Activated CD4-positive, alpha-beta T cell treated with anti-CD3 and anti-CD28 coated beads, Interleukin-2, amount 10 ng/mL, durations not matched to agents 7 days and 5 days (primary cell): ENCODE results near the gene SCARB2. TPM values are rescaled to one million over a fixed set of nuclear protein-coding genes. Genes with fewer than 3 reads are reported as not detected.
"Not testable (repeated sequence)": the region's sequence is repeated elsewhere in the genome, so short reads cannot be mapped to it uniquely, and the experiment has no call there.

ENCODE experiments used
- CTCF ChIA-PET: fragments of 350-600 bp; sonication (Branson Sonifier 250); formaldehyde crosslinking; loops from one replicate; lab custom pipeline; 2021; ENCODE audit warnings: antibody characterized with exemption; lab: Charles Lee
- POLR2A ChIA-PET: fragments of 350-600 bp; sonication (Branson Sonifier 250); formaldehyde crosslinking; loops from one replicate; lab custom pipeline; 2021; ENCODE audit warnings: antibody characterized with exemption; lab: Charles Lee
- DNase-seq: peaks from one replicate; pipeline ENCODE4 v3.0.0-alpha.2; 2020
- H3K27ac Mint-ChIP-seq: one replicate; pipeline ENCODE4 v1.8.0; 2021; ENCODE audit warnings: mild to moderate bottlenecking, moderate library complexity, mixed read lengths
- H3K27me3 Mint-ChIP-seq: one replicate; pipeline ENCODE4 v1.8.0; 2021; ENCODE audit warnings: mixed read lengths
- H3K36me3 Mint-ChIP-seq: one replicate; pipeline ENCODE4 v1.8.0; 2021; ENCODE audit warnings: low read depth, mixed read lengths
- H3K4me1 Mint-ChIP-seq: one replicate; pipeline ENCODE4 v1.8.0; 2021; ENCODE audit warnings: mixed read lengths
- H3K4me3 Mint-ChIP-seq: one replicate; pipeline ENCODE4 v1.8.0; 2021; ENCODE audit warnings: mild to moderate bottlenecking, moderate library complexity, mixed read lengths
- H3K9me3 Mint-ChIP-seq: one replicate; pipeline ENCODE4 v1.8.0; 2021; ENCODE audit warnings: mixed read lengths
- total RNA-seq, 2 experiments: library from RNA; stranded (reverse); gene quantifications; one replicate each; pipeline ENCODE4 v1.2.3, GENCODE V29; 2021

SCARB2 gene, protein sequence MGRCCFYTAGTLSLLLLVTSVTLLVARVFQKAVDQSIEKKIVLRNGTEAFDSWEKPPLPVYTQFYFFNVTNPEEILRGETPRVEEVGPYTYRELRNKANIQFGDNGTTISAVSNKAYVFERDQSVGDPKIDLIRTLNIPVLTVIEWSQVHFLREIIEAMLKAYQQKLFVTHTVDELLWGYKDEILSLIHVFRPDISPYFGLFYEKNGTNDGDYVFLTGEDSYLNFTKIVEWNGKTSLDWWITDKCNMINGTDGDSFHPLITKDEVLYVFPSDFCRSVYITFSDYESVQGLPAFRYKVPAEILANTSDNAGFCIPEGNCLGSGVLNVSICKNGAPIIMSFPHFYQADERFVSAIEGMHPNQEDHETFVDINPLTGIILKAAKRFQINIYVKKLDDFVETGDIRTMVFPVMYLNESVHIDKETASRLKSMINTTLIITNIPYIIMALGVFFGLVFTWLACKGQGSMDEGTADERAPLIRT
- 10 to 100 TPM; 17.0 to 17.8 TPM for total RNA-seq

DNA sequence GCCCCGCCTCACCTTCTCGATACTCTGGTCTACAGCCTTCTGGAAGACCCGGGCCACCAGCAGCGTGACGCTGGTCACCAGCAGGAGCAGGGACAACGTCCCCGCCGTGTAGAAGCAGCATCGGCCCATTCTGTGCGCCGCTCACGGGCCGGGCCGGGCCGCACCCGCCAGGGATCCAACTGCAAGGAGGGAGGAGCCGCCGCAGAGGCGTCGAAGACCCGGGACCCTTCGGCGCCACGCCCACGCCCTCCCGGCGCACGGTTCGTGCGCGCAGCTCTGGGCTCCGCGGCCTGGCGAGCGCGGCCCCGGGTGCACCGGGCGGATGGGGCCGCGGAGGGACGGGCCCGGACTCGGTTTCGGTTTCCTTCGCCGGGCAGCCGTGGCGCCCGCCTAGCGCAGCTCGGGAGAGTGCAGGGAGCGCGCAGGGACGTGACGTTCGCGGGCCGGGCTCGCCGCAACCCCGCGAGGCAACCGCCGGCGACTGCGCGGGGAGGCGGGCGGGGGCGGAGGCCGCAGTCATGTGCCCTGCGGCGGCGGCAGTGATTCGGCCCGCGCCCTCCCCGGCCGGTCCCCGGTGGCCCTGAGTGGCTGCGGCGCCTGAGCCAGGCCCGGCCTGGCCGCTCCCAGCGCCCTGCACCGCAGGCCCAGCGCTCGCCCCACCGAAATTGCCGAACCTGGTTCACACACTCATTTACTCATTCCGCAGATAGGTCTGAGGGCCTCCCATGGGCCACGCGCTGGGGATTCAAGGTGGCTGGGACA, at the start of gene SCARB2:
SCARB2 (minus strand) TSS at position 410 of the 762 bp plus-strand sequence; CDS start at position 129, 281 bp downstream.
- ChIA-PET CTCF (interaction anchor here (0.6 kb wide), 1 partner anchor 291 kb away, joined by 3 read pairs; no protein-coding TSS in a partner anchor), POLR2A (no interaction called here)
- peak within 1 kb of the TSS; percentile 81 for H3K4me3 Mint-ChIP-seq
- peak; percentile 67 for DNase-seq
- H3K27me3 Mint-ChIP-seq = no peaks in the 10 kb centered on the region
- H3K9me3 Mint-ChIP-seq = no peaks in the 10 kb centered on the region
- peaks cover 31% of the 10 kb centered on the region for H3K4me1 Mint-ChIP-seq
- H3K27ac Mint-ChIP-seq = peak within 1 kb of the TSS; percentile 93
- H3K36me3 Mint-ChIP-seq = peaks cover 1% of the 10 kb centered on the region

DNA sequence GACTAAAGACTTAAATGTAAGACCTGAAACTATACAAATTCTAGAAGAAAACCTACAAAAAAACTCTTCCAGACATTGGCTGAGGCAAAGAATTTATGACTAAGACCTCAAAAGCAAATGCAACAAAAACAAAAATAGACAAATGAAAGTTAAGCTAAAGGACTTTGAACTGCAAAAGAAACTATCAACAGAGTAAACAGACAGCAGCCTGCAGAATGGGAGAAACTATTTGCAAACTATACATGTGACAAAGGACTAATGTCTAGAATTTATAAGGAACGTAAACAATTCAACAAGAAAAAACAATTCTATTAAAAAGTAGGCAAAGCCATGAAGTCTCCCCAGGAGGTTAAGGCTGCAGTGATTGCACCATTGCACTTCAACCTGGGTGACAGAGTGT, 46.9 kb upstream of the SCARB2 start:
- H3K9me3 Mint-ChIP-seq = no peaks in the 10 kb centered on the region
- CTCF ChIA-PET = no interaction called here
- no peak for DNase-seq
- no peak overlapping the region for H3K27ac Mint-ChIP-seq
- H3K36me3 Mint-ChIP-seq = no peaks in the 10 kb centered on the region
- peaks cover 18% of the 10 kb centered on the region for H3K27me3 Mint-ChIP-seq
- H3K4me1 Mint-ChIP-seq = no peaks in the 10 kb centered on the region
- no peak overlapping the region for H3K4me3 Mint-ChIP-seq
- POLR2A ChIA-PET = no interaction called here

DNA sequence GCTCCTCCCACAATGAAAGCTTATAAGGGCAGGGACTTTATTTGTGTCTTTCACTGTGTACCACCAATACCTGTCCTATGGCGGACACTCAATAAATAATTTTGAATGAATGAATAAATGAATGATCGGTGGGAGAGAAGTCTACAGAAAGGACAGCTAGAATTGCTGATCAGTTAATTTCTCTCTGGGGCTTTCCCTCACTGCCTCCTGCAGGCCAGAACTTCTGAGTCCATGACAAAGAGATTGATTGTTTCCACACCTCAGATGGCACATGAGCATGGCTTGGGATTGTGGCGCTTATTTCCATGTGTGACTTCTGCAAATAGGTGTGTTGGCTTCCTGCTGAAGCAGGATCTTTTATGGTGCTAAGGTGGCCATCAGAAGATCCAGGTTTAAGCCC, 44.2 kb upstream of the SCARB2 start:
- POLR2A ChIA-PET = no interaction called here
- no peaks in the 10 kb centered on the region for H3K4me1 Mint-ChIP-seq
- H3K9me3 Mint-ChIP-seq = no peaks in the 10 kb centered on the region
- H3K36me3 Mint-ChIP-seq = no peaks in the 10 kb centered on the region
- peaks cover 36% of the 10 kb centered on the region for H3K27me3 Mint-ChIP-seq
- no peak for DNase-seq
- H3K27ac Mint-ChIP-seq = no peak overlapping the region
- no peak overlapping the region for H3K4me3 Mint-ChIP-seq
- CTCF ChIA-PET = no interaction called here

DNA sequence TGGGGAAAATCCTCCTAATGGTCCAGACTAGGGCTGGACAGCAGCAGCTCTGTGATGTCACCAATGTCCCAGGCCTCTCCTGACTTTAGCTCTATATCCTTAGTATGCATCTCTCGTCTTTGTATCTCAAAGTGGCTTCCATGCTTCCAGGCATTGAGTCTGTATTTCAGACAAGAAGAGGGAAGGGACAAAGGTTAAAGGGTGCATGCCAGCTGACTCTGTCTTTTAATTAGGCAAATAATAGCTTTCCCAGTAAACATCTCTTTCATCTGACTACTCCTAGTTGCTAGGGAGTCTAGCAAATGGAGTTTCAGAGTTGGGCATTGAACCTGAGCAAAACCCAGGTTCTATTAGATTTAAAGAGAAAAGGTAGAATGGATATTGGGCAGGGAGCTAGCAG, 43.3 kb upstream of the SCARB2 start:
- CTCF ChIA-PET = no interaction called here
- H3K27me3 Mint-ChIP-seq = peaks cover 41% of the 10 kb centered on the region
- no peaks in the 10 kb centered on the region for H3K36me3 Mint-ChIP-seq
- H3K4me3 Mint-ChIP-seq = no peak overlapping the region
- H3K27ac Mint-ChIP-seq = no peak overlapping the region
- no peaks in the 10 kb centered on the region for H3K9me3 Mint-ChIP-seq
- DNase-seq = no peak
- POLR2A ChIA-PET = no interaction called here
- H3K4me1 Mint-ChIP-seq = no peaks in the 10 kb centered on the region

DNA sequence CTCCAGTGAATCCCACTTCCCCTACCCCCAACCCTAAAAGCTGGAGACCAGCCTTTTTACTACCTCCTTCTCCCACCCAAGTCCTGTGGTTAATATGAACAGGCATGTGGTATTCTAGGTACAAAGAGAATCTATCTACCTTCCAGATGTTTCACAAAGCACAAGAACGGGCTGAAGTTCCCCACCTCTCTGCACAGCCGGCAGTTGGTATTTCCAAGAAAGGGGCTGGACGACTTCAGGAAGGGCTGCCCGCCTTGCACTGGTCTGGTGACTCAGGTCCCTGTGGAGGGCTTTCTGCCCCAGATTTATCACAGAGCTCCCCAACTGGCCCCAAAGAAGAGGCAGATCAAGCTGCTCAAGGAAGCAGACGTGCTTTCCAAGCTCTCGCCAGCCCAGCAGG, 42.4 kb upstream of the SCARB2 start:
- ChIA-PET POLR2A (no interaction called here), CTCF (no interaction called here)
- Mint-ChIP-seq H3K4me1 (peaks cover 6% of the 10 kb centered on the region), H3K36me3 (no peaks in the 10 kb centered on the region), H3K27me3 (peaks cover 42% of the 10 kb centered on the region), H3K9me3 (no peaks in the 10 kb centered on the region), H3K27ac (no peak overlapping the region), H3K4me3 (no peak overlapping the region)
- no peak for DNase-seq

DNA sequence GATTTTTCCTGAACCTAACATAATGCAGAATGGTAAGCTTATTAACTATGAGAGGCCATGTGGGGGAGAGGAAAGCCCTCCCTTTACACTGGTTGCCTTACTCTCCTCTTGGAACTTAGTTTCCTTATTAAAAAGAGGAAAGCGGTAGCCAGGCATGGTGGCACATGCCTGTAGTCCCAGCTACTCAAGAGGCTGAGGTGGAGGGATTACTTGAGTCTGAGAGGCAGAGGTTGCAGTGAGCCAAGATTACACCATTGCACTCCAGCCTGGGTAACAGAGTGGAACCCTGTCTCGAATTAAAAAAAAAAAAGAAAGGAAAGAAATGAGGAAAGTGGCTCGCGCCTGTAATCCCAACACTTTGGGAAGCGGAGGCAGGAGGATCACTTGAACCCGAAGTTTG, 39.9 kb upstream of the SCARB2 start:
- H3K4me1 Mint-ChIP-seq = peaks cover 8% of the 10 kb centered on the region
- no peak overlapping the region for H3K27ac Mint-ChIP-seq
- DNase-seq = no peak
- POLR2A ChIA-PET = no interaction called here
- CTCF ChIA-PET = interaction anchor here (0.6 to 2.7 kb wide), 4 partner anchors 17 to 1470 kb away, joined by 3 to 8 read pairs (median 4); no protein-coding TSS in a partner anchor
- peaks cover 58% of the 10 kb centered on the region for H3K27me3 Mint-ChIP-seq
- H3K36me3 Mint-ChIP-seq = no peaks in the 10 kb centered on the region
- H3K4me3 Mint-ChIP-seq = no peak overlapping the region
- no peaks in the 10 kb centered on the region for H3K9me3 Mint-ChIP-seq

DNA sequence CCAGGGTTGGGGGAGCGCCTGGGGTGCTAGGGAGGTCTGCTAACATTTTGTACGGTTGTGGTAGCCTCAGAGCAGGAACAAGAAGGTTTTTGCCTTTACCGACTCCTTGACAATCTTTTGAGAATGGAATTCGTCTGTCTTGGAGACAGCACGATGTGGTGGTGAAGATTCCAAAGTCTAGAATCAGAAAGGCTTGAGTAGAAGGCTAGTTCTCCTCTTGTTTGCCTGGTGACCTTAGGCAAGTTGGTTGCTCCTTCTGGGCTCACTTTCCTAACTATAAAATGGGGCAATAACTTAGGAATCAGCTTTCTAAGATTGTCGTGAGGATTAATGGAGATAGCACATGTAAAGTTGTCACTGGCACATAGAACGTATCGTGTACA, 38.6 kb upstream of the SCARB2 start:
- Mint-ChIP-seq H3K4me1 (peaks cover 8% of the 10 kb centered on the region), H3K27me3 (peaks cover 63% of the 10 kb centered on the region), H3K36me3 (no peaks in the 10 kb centered on the region), H3K27ac (no peak overlapping the region), H3K9me3 (no peaks in the 10 kb centered on the region), H3K4me3 (no peak overlapping the region)
- CTCF ChIA-PET = interaction anchor here (0.8 kb wide), 1 partner anchor 17 kb away, joined by 3 read pairs; no protein-coding TSS in a partner anchor
- no peak for DNase-seq
- POLR2A ChIA-PET = no interaction called here

DNA sequence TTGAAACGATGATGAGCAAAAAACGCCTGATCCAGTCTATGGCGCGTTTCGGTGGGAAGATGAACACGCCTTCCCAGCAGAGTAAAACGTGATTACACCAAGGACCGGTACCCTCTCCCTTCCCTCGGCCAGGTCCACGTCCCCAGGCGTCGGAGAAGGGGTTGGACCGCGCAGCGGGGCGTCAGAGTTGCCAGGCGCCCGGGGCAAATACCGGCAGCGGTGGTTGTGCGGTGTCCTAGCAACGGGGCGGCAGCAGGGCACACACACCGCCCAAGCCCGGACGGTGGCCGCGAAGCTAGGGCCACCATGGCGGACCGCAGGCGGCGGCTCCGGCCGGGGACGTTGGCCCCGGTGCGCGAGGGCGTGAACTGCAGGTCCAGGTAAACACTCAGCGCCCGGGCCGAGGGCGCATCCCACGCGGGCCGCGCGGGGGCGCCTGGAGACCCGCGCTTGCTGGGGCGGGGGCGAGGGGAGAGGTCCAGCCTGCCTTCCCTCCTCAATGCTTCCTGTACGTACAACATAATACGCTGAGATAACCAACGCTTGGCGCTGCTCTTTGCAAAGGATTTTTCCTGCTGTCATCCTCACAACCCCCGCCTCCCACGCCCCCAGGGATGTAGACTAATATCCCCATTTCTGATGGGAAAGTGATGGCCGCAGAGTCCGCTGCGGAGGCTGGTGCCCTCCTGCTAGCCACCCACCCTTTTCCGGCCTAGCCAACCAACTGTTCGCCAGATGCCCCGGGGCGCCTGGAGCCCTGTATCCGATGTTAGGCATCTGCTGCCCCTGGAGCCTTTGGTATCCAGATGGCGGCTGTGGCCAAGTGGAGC, 38.0 kb upstream of the SCARB2 start, which contains the start of gene FAM47E:
FAM47E (plus strand) TSS at position 281 of the 830 bp plus-strand sequence; CDS start at position 307, 26 bp downstream.
- peak; percentile 26 for DNase-seq
- ChIA-PET POLR2A (no interaction called here), CTCF (interaction anchor here (1.3 kb wide), 1 partner anchor 10 kb away, joined by 3 read pairs; no protein-coding TSS in a partner anchor)
- H3K27ac Mint-ChIP-seq = no peak within 1 kb of the TSS
- peak within 1 kb of the TSS; percentile 52 for H3K4me3 Mint-ChIP-seq
- H3K9me3 Mint-ChIP-seq = no peaks in the 10 kb centered on the region
- H3K4me1 Mint-ChIP-seq = peaks cover 8% of the 10 kb centered on the region
- no peaks in the 10 kb centered on the region for H3K36me3 Mint-ChIP-seq
- peaks cover 66% of the 10 kb centered on the region for H3K27me3 Mint-ChIP-seq

DNA sequence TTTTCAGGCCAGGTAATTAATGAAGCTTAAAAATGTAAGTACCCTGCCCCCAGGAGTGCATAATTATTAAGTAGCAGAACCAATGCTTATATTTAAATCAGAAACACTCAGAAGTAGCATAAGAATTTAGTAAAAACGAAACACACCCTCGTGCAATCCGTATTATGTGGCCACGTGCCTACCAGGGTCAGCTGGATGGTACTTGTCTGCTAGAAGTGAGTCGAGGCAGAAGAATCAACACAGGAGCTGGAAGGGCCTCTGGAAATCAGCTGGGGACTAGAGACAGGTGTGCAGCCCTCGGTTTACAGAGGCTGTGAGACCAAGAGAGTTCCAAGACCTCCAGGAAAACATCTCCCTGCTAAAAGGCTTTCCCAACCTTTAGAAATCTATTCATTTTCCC, 37.3 kb upstream of the SCARB2 start:
- ChIA-PET POLR2A (no interaction called here), CTCF (interaction anchor here (0.5 to 1.3 kb wide), 3 partner anchors 11 to 137 kb away, joined by 3 read pairs; no protein-coding TSS in a partner anchor)
- peaks cover 70% of the 10 kb centered on the region for H3K27me3 Mint-ChIP-seq
- peaks cover 8% of the 10 kb centered on the region for H3K4me1 Mint-ChIP-seq
- H3K27ac Mint-ChIP-seq = no peak overlapping the region
- DNase-seq = no peak
- H3K36me3 Mint-ChIP-seq = no peaks in the 10 kb centered on the region
- H3K4me3 Mint-ChIP-seq = peak overlapping the region; percentile 52
- H3K9me3 Mint-ChIP-seq = no peaks in the 10 kb centered on the region

DNA sequence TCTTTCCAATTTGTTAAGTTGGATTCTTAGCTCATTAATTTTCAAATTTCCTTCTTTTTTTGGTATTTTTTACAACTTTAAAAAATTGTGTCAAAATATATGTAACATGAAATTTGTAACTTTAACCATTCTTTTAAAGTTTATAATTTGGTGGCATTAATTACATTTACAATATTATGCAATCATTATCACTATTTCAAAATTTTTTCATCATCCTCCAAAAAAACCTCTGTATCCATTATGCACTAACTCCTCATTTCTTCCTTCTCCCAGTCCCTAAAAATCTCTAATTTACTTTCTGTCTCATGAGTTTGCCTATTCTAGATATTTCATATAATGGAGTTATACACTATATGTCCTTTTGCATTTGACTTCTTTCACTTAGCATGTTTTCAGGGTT, 33.2 kb upstream of the SCARB2 start:
- Mint-ChIP-seq H3K9me3 (no peaks in the 10 kb centered on the region), H3K4me1 (peaks cover 8% of the 10 kb centered on the region), H3K27ac (no peak overlapping the region), H3K27me3 (peaks cover 58% of the 10 kb centered on the region), H3K36me3 (no peaks in the 10 kb centered on the region), H3K4me3 (no peak overlapping the region)
- no peak for DNase-seq
- POLR2A ChIA-PET = no interaction called here
- CTCF ChIA-PET = no interaction called here

DNA sequence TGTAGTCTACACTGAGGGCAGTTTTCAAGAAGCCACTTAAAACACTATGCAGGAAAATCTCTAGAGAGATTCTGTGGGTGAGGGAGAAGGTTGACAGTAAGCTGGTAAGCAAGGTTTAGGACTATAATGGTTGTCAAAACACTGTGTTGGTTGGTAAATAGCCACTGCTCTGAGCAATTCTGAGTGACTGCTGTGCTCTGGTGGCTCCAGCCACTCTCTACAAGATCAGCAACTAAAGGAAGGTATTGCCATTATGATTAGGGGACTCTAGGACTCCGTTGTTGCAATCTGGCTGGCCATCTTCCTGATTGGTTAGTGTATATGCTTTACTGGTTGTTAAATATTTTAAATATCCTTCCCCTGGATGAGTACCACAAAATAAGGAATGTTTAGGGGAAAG, 32.4 kb upstream of the SCARB2 start:
- CTCF ChIA-PET = interaction anchor here (1.1 kb wide), 1 partner anchor 9 kb away, joined by 3 read pairs; no protein-coding TSS in a partner anchor
- Mint-ChIP-seq H3K36me3 (no peaks in the 10 kb centered on the region), H3K27ac (no peak overlapping the region), H3K4me1 (peaks cover 2% of the 10 kb centered on the region), H3K4me3 (no peak overlapping the region), H3K9me3 (no peaks in the 10 kb centered on the region), H3K27me3 (peaks cover 57% of the 10 kb centered on the region)
- POLR2A ChIA-PET = no interaction called here
- DNase-seq = no peak

DNA sequence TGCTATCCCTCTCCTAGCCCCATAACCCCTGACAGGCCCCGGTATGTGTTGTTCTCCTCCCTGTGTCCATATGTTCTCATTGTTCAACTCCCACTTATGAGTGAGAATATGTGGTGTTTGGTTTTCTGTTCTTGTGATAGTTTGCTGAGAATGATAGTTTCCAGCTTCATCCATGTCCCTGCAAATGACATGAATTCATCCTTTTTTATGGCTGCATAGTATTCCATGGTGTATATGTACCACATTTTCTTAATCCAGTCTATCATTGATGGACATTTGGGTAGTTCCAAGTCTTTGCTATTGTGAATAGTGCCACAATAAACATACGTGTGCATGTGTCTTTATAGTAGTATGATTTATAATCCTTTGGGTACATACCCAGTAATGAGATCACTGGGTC, 30.3 kb upstream of the SCARB2 start:
- H3K4me1 Mint-ChIP-seq, CTCF ChIA-PET, H3K4me3 Mint-ChIP-seq, H3K36me3 Mint-ChIP-seq, H3K27ac Mint-ChIP-seq, H3K9me3 Mint-ChIP-seq, POLR2A ChIA-PET, DNase-seq: not testable (repeated sequence)
- H3K27me3 Mint-ChIP-seq = peaks cover 48% of the 10 kb centered on the region
